Measurements from ENCODE around the gene SYS1.

GRCh38 chr20:45404438-45404837 lies 41.5 kb downstream of the SYS1 start:
- TF ChIP-seq CTCF (IDR thresholded peaks at IDR 0.05) = no peak
- TF ChIP-seq POLR2A (IDR thresholded peaks at IDR 0.05) = no peak
- TF ChIP-seq EP300 (IDR thresholded peaks at IDR 0.05) = no peak
